GM19328 (cell line): Measurements from ENCODE around the gene ATP5F1D.

Experiments
- ATAC-seq: cut with Tn5 transposase; IDR thresholded peaks from one replicate; pipeline ENCODE4 v1.9.1; 2021; ENCODE audit warnings: mild to moderate bottlenecking, moderate library complexity; ENCODE audit not compliant: unreplicated experiment

Gene ATP5F1D

DNA sequence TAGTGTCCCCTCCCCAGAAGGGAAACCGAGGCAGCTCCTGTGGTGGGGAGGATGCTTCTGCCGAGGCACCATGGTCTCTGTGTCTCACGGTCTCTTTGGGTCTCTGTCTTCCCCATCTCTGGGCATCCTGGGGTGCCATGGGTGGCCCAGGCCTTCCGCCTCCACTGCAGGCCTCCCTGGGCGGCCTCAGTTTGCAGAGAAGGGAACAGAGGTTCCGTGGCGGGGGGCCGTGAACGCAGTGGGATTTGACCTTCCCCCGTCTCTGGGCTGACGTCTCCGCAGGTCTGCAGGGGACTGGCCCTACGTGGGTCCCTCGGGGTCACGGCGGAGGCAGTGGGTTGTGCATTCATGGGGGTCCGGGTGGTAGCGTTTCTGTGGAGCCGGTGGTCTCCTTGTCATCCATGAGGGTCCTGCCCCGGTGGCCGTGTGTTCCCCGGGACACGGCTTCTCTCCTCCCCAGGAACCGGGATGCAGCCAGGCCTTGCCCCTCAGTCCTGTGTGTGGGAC lies 48.7 kb downstream of the ATP5F1D start:
- no peak for ATAC-seq

DNA sequence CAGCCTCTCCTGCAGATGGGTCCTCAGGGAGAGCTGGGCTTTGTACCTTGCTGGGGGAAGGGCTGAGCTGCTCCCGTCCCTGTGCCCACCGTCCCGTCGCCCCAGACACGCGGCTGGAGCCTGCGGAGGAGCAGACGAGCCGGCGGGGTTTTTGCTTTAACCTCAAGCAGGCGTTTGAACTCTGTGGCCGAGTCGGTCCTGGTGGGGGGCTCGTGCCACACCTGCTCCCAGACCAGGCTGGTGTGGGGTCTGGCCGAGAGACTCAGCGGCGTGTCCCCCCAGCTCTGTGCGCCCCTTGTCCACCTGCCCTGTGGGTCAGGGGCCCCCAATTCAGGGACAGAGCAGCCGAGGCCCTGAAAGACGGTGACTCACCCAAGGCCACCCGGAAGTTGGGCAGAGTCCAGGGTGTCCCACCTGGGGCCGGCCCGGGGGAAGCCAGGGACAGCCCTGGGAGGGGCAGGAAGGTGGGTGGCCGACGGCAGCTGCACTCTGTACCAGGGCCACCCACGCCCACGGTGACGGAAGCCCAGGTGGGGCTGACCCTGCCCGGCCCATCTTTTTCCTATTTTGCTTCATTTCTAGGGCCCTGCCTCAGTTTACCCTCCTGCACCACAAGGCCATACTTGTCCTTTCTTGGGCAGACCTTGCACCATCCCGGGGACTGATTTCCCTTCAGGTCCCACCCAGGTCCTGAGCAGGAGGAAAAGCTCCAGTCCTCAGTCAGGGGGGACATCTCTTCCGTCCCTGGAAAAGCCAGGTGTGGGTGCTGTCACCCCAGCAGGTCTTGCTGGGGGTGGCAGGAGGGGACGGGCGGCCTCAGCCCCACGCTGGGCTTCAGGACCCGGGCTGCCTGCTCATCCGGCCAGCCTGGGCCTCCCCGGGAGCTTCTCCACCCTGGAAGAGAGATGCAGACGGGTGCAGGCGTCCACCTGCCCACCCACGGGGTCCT lies 49.4 kb downstream of the ATP5F1D start:
- ATAC-seq: no peak

DNA sequence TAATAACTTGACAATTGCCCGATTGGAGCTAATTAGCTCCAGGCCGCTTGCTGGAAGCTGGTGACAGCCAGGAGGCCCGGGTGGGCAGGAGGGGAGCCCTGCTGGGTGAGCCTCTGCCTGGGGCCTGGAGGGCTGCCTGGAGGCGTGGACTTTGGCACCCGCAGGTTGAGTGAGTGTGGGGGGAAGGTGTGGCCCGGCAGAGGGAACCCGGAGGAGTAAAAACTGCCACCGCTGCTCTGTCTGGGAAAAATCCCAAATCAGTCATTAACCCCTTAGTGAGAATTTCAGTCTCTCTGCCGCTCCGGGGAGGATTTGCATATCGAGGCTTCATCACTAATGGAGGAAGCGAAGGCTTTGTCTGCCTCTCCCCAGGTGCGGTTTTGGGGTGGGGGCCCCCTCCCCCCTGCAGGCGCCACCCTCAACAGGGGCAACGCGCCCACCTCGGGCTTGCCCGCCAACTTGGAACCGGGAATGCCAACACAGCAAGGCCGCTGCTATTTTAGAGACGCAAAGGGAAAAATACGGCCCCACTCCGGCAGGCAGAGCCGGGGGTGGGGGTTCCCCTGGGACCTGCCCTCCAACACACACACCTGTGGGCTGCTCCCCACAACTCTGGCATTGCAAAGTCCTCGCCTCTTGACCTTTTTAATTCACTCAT lies 50.3 kb downstream of the ATP5F1D start:
- no peak for ATAC-seq

DNA sequence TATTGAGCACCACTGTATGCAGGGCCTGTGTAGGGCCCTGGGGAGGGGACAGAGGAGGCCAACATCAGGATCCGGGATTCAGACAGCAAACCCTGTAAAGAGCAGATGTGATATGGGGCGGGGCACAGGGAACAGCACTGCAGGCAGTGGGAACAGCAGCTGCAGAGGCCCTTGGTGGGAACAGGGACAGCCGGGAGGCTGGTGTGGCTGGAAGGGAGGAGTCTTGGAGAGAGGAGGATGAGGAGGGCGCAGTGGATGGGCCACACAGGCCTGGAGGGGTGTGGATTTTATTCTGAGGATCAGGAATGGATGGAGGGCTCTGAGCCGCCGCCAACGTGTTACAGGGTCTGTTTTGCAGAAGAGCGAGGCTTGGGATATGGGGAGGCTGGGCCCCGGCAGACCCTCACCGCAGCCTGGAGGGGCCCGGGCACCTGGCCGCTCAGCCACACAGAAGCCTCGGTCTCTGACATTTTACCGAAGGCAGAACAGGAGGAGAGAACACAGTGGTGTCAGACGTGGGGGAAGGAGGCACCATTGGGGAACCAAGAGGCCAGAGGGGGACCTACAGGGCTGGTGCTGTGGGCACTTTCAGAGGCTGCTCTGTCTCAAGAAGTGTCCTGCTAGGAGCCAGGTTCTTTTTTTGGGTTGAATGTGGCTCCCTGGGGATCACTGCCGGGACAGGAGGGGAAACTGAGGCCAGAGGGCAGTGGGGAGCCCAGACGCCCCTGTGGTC lies 51.0 kb downstream of the ATP5F1D start:
- ATAC-seq: no peak

DNA sequence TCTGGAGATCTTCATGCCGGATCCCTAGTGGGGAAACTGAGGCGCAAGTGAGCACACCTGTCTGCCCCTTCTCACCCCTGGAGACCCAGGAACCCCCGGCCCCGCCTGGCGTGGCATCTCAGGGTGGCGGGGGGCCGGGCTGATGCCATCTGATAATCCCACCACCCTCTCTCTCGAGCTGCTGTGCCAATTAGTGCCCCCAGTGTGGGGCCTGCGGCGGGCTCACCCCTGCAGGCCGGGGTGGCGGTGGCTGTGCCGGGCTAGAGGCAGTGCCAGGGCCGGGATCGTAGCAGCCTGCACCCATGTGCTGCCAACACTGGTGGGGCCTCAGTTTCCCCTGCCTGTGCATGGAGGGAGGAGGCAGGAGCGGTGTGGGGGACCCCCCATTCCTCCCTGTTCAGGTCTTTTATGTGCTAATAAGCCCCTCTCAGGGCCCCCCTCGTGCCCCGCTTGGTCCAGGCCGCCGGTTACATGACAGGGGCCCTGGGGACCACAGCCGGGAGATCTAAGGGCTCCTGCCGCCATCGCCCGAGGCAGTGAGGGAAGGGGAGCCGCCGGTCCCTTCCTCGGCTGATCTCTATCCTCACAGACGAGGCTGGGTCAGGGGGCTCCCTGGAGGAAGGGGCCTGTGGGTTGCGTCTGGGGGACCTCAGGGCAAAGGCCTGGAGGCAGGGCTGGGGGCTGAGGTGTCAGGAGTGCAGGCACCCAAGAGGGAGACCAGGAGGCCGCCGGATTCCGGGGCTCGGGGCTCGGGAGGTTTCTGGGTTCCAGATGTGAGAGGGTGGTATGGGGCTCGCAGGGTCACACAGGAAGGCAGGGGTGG lies 52.4 kb downstream of the ATP5F1D start:
- ATAC-seq: no peak
